Fibroblast of skin of scalp (primary cell): ENCODE results near the gene ADAM15.

ENCODE experiments used
- DNase-seq: peaks from one replicate; pipeline ENCODE4 v3.0.0-alpha.2; 2013

The ADAM15 gene

GRCh38 chr1:155073377-155074242 is 22.5 kb downstream of the ADAM15 start:
- no peak for DNase-seq

- DNase-seq, result no peak
Measured at GRCh38 chr1:155075535-155075934, 24.4 kb downstream of the ADAM15 start.

- DNase-seq, result no peak
Measured at GRCh38 chr1:155076371-155076770, 25.3 kb downstream of the ADAM15 start.

DNA sequence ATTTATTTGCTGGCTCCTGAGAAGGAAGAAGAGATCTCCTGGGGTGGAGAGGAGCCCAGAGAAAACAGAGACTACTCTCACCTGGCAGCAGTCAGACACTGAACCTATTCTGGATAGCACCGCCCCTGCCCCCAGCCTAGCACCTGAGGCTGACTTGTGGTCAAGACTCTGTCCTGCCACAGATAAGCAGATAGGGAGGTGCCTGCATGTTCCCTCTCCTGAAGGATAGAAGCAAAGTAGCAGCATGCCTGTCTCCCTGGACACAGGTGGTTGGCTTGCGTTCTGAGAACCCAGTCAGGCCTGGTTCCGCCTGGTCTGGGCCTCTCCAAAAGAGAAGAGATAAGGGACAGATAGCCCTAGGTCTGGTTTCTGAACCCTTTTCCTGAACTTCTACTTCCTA is 26.2 kb downstream of the ADAM15 start:
- DNase-seq, result no peak

DNA sequence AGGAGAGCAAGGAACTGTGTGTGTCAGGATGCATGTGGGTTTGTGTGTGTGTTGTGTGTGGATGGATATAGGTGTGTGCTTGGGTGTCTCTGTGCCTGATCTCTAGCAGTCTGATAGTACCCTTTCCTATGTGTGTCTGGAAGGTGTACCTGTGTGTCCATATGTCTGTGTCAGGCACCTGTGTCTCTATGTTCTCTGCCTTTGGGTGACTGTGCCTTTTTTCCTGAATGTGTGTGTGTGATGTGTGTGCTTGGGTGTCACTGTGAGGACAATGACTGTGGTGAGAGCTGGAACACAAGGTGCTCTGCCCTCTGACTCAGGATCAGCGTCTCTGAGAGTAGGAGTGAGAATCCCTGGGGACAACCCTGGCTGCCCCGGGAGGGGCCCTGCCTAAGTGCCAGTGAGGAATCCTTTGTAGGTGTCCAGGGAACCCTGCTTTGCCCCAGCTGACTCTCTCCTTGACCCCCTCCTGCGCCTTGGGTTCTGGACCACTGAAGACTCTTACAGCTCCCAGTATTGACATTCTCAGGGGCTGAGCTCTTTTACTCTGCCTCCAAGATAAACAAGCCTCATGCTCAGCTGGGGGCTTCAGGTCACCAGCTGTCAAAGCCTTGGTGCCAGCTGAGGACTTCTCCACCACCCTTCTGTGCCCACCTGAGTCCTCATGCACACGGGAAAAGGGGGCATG is 26.8 kb downstream of the ADAM15 start:
- DNase-seq, result no peak

DNA sequence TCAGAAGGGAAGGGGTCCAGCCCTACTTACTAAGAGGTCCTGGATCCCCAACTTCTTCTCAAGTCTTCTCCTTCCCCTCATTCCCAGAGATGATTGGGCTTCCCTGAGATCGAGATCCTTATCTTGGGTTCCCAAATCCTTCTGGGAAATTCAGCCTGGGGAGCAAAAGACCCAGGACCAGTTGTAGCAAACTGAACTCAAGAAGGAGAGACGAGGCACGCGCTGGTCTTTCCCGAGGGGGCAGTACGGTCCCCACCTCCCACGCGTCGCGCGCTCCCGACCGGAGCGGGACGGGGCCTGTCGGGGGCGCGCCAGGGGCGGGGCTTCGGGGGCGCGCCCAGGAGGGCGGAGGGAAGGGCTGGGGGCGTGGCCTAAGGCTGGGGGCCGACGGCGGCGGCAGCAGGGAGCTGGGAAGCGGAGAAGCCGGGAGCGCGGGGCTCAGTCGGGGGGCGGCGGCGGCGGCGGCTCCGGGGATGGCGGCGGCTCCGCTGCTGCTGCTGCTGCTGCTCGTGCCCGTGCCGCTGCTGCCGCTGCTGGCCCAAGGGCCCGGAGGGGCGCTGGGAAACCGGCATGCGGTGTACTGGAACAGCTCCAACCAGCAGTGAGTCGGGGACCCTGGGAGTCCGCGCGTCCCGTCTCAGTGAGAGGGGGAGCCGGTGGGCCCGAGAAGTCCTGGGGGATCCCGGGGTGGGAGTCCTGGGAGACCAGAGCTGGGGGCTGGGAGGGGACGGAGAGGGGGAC is 27.5 kb downstream of the ADAM15 start, which contains the start of gene EFNA3:
Gene EFNA3, plus strand, starts transcription at position 369 of the 741 bp plus-strand sequence. Its CDS starts 105 bp downstream, at position 474.
- peak; percentile 60 for DNase-seq

GRCh38 chr1:155079210-155079486 is 28.0 kb downstream of the ADAM15 start:
- DNase-seq, result no peak

- no peak for DNase-seq
Measured at GRCh38 chr1:155079487-155080311, 28.6 kb downstream of the ADAM15 start.

GRCh38 chr1:155080312-155081228 is 29.5 kb downstream of the ADAM15 start:
- DNase-seq, result no peak

GRCh38 chr1:155081472-155082300 is 30.6 kb downstream of the ADAM15 start:
- no peak for DNase-seq

- no peak for DNase-seq
Measured at GRCh38 chr1:155082301-155083051, 31.4 kb downstream of the ADAM15 start.

DNA sequence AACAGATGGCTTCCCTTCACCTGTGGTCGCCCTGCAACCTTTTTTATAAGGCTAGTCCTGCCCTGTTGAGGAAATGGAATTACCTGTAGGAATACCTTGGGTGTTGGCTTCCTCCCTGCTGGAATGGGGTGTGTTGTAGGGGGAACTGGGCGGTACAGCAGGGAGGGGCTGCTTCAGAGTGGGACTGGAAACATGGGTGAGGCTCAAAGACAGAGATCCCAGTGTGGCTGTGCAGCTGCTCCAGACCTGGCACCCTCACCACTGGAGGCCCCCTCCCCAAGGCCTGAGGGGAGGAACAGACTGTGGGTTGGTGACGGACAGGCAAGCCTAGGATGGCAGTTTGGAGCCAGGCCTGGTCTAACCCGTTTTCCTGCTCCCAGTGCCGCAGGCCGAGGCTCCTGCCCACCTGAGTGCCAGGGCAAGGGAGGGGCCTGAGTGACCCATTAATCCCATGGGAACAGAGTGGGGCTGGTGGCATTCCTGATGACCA is 32.0 kb downstream of the ADAM15 start:
- no peak for DNase-seq

- DNase-seq, result peak; percentile 52
Measured at GRCh38 chr1:155083865-155084721, 33.0 kb downstream of the ADAM15 start.

DNA sequence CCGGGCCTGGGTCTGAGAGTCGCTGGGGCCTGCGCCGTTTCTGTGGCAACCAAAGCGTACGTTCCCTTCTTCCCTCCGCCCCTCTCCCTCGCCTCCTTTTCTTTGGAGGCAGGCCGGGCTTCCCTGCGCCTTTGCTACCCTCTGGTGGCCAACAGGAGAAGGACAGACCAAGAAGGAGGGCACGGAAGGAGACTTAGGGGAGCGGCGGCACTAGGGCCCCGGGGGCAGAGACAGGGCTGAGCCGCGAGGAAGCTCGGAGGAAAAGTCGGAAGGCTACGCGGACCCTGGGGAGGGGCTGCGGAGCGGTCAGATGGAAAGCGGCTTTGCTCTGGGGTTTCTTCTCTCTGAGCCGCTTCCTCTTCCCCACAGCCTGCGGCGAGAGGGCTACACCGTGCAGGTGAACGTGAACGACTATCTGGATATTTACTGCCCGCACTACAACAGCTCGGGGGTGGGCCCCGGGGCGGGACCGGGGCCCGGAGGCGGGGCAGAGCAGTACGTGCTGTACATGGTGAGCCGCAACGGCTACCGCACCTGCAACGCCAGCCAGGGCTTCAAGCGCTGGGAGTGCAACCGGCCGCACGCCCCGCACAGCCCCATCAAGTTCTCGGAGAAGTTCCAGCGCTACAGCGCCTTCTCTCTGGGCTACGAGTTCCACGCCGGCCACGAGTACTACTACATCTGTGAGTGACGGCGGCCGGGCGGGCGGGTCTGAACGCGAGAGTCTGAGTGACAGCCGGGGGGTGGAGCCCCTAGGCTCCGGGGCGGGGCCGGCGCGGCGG is 33.8 kb downstream of the ADAM15 start:
- peak; percentile 95 for DNase-seq

DNA sequence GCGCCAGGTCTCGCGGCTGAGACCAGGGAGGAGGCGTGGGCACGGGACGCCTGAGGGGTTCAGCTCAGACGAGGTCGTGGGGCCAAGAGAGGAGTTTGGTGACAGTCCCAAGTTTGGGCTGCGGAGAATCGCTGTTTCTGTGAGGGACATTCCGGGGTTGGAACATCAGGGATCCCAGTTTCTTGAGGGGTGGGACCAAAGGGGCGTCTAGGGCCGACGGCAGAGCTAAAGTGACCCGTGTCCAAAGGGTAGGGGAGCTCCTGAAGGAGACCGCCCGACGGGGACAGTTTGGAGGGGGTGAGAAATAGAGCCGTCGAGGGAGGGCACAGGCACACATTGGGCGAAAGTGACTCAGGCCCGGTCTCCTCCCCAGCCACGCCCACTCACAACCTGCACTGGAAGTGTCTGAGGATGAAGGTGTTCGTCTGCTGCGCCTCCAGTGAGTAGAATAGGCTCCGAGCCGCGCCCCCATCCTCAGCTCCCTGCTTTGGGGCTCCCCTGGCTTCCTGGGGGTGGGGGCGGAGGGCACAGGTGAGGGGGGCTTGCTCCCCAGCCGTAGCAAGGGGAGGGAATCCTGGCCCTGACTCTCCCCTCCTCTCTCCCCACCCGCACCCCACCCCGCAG is 34.5 kb downstream of the ADAM15 start:
- DNase-seq, result peak; percentile 40

DNA sequence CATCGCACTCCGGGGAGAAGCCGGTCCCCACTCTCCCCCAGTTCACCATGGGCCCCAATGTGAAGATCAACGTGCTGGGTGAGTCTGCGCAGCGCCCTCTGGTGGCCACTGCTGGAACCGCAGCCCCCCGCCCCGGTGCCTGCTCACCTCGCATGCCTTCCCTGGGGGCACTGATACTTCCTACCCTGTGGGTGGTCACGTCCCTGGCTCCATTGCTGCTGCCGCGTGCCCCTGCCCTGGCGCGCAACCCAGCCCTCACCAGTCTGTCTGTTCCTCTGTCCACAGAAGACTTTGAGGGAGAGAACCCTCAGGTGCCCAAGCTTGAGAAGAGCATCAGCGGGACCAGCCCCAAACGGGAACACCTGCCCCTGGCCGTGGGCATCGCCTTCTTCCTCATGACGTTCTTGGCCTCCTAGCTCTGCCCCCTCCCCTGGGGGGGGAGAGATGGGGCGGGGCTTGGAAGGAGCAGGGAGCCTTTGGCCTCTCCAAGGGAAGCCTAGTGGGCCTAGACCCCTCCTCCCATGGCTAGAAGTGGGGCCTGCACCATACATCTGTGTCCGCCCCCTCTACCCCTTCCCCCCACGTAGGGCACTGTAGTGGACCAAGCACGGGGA is 35.1 kb downstream of the ADAM15 start:
- peak; percentile 49 for DNase-seq
